CD4-positive, alpha-beta memory T cell (primary cell): ENCODE data around the gene TCF4. TPM values are rescaled to one million over a fixed set of nuclear protein-coding genes. Genes with fewer than 3 reads are reported as not detected.

Experiments used
- CTCF ChIA-PET: fragments of 350-600 bp; sonication (Branson Sonifier 250); formaldehyde crosslinking; loops from one replicate; lab custom pipeline; 2021; ENCODE audit warnings: inconsistent platforms; ENCODE audit not compliant: partially characterized antibody; lab: Charles Lee
- POLR2A ChIA-PET: fragments of 350-600 bp; sonication (Branson Sonifier 250); formaldehyde crosslinking; loops from one replicate; lab custom pipeline; 2021; ENCODE audit not compliant: partially characterized antibody; lab: Charles Lee
- DNase-seq, 5 donors: peaks; one replicate each; pipeline versions ENCODE4 v3.0.0 to v3.0.0-alpha.2; 2020 to 2022; ENCODE audit warnings: mixed read lengths in 1 of 5
- H3K27ac ChIP-seq: one replicate; pipeline ENCODE4 v1.7.0; 2013; ENCODE audit warnings: low read depth, low read length
- H3K27me3 ChIP-seq: 2 replicates; pipeline ENCODE4 v1.7.0; 2013; ENCODE audit warnings: mild to moderate bottlenecking, low read length, moderate library complexity; ENCODE audit not compliant: insufficient read depth
- H3K36me3 ChIP-seq: 2 replicates; pipeline ENCODE4 v1.7.0; 2013; ENCODE audit warnings: mild to moderate bottlenecking, low read length, moderate library complexity; ENCODE audit not compliant: insufficient read depth
- H3K4me1 ChIP-seq: 2 replicates; pipeline ENCODE4 v1.7.0; 2013; ENCODE audit warnings: mild to moderate bottlenecking, low read length, moderate library complexity; ENCODE audit not compliant: insufficient read depth
- H3K4me3 ChIP-seq, 2 donors: one replicate each; pipeline ENCODE4 v1.7.0; 2013; ENCODE audit warnings: low read length in 2 of 2, mild to moderate bottlenecking in 1 of 2
- H3K9me3 ChIP-seq, 2 donors: one replicate each; pipeline ENCODE4 v1.7.0; 2013; ENCODE audit warnings: low read length in 2 of 2, control low read depth in 1 of 2; ENCODE audit not compliant: control insufficient read depth in 1 of 2
- H3K27ac Mint-ChIP-seq, 7 donors: one replicate each; pipeline ENCODE4 v1.8.0; 2020 to 2021; ENCODE audit warnings: mixed read lengths in 7 of 7, mild to moderate bottlenecking in 6 of 7, inconsistent platforms in 3 of 7, moderate library complexity in 3 of 7
- H3K27me3 Mint-ChIP-seq, 2 donors: one replicate each; pipeline ENCODE4 v1.8.0; 2020 to 2021; ENCODE audit warnings: mixed read lengths in 2 of 2
- H3K36me3 Mint-ChIP-seq, 2 donors: one replicate each; pipeline ENCODE4 v1.8.0; 2020 to 2021; ENCODE audit warnings: mixed read lengths in 2 of 2, inconsistent platforms in 1 of 2, mild to moderate bottlenecking in 1 of 2
- H3K4me1 Mint-ChIP-seq, 4 donors: one replicate each; pipeline ENCODE4 v1.8.0; 2020 to 2021; ENCODE audit warnings: mixed read lengths in 4 of 4, mild to moderate bottlenecking in 1 of 4
- H3K4me3 Mint-ChIP-seq, 8 donors: one replicate each; pipeline ENCODE4 v1.8.0; 2020 to 2021; ENCODE audit warnings: mixed read lengths in 8 of 8, mild to moderate bottlenecking in 7 of 8, moderate library complexity in 6 of 8, inconsistent platforms in 3 of 8
- H3K9me3 Mint-ChIP-seq, 8 donors: one replicate each; pipeline ENCODE4 v1.8.0; 2020 to 2021; ENCODE audit warnings: mixed read lengths in 8 of 8, mild to moderate bottlenecking in 5 of 8, inconsistent platforms in 3 of 8, moderate library complexity in 1 of 8
- intact Hi-C: fragments of 100-400 bp; cut with micrococcal nuclease; formaldehyde crosslinking; loops from one replicate; pipeline ENCODE4 v1.15.1; 2023
- polyA plus RNA-seq, 2 donors: library from polyadenylated mRNA; unstranded; fragments of 300-500 nt; fragmentation: Illumina TruSeq; gene quantifications; one replicate each; pipeline ENCODE4 v1.2.3, GENCODE V29; 2021
- total RNA-seq, 2 experiments: library from RNA; stranded (reverse); gene quantifications; one replicate each; pipeline ENCODE4 v1.2.3, GENCODE V29; 2021

Gene TCF4
- total and polyA plus RNA-seq, 4 experiments from 2014 or later: 0.11 to 2.2 (median 0.76) TPM

- Mint-ChIP-seq H3K9me3 (peaks cover 0 to 6% (median under 1%) of the 10 kb centered on the region in 8 donors), H3K4me3 (no peak overlapping the region), H3K27me3 (no peaks in the 10 kb centered on the region), H3K27ac (no peak overlapping the region), H3K36me3 (no peaks in the 10 kb centered on the region), H3K4me1 (no peaks in the 10 kb centered on the region)
- Histone ChIP-seq H3K27me3 (no peaks in the 10 kb centered on the region), H3K4me3 (no peak overlapping the region), H3K4me1 (no peaks in the 10 kb centered on the region), H3K36me3 (no peaks in the 10 kb centered on the region), H3K27ac (no peak overlapping the region), H3K9me3 (no peaks in the 10 kb centered on the region)
- DNase-seq: no peak
- ChIA-PET CTCF (interaction anchor here (0.7 kb wide), 1 partner anchor 9 kb away, joined by 4 read pairs; no protein-coding TSS in a partner anchor), POLR2A (no interaction called here)
- intact Hi-C loops: no loop called here
Observed at GRCh38 chr18:55375930-55376329, 212.1 kb downstream of the TCF4 start.

GRCh38 chr18:55374741-55375140 is 213.3 kb downstream of the TCF4 start:
- POLR2A ChIA-PET: no interaction called here
- Histone ChIP-seq H3K9me3 (no peaks in the 10 kb centered on the region), H3K4me3 (no peak overlapping the region), H3K27me3 (no peaks in the 10 kb centered on the region), H3K36me3 (no peaks in the 10 kb centered on the region), H3K4me1 (no peaks in the 10 kb centered on the region), H3K27ac (no peak overlapping the region)
- Mint-ChIP-seq H3K36me3 (no peaks in the 10 kb centered on the region), H3K4me3 (no peak overlapping the region), H3K27ac (no peak overlapping the region), H3K9me3 (peaks cover 0 to 3% (median under 1%) of the 10 kb centered on the region in 8 donors), H3K27me3 (no peaks in the 10 kb centered on the region), H3K4me1 (no peaks in the 10 kb centered on the region)
- CTCF ChIA-PET: no interaction called here
- DNase-seq: no peak
- intact Hi-C loops: no loop called here

GRCh38 chr18:55372209-55372608 is 215.8 kb downstream of the TCF4 start:
- Histone ChIP-seq H3K9me3 (no peaks in the 10 kb centered on the region), H3K27me3 (no peaks in the 10 kb centered on the region), H3K4me3 (no peak overlapping the region), H3K27ac (no peak overlapping the region), H3K4me1 (no peaks in the 10 kb centered on the region), H3K36me3 (no peaks in the 10 kb centered on the region)
- H3K36me3 Mint-ChIP-seq: no peaks in the 10 kb centered on the region
- ChIA-PET CTCF (no interaction called here), POLR2A (no interaction called here)
- H3K27me3 Mint-ChIP-seq: peaks cover 0 to 2% of the 10 kb centered on the region in 2 donors
- no peak overlapping the region for H3K4me3 Mint-ChIP-seq
- intact Hi-C loops: no loop called here
- no peak for DNase-seq
- no peaks in the 10 kb centered on the region for H3K4me1 Mint-ChIP-seq
- no peak overlapping the region for H3K27ac Mint-ChIP-seq
- peaks cover 0 to 4% (median 0%) of the 10 kb centered on the region in 8 donors for H3K9me3 Mint-ChIP-seq

- Mint-ChIP-seq H3K36me3 (no peaks in the 10 kb centered on the region), H3K4me3 (no peak overlapping the region), H3K4me1 (no peaks in the 10 kb centered on the region), H3K27me3 (peaks cover 0 to 2% of the 10 kb centered on the region in 2 donors), H3K9me3 (peaks cover 0 to 4% (median 0%) of the 10 kb centered on the region in 8 donors), H3K27ac (no peak overlapping the region)
- no peak overlapping the region for H3K4me3 ChIP-seq
- no peaks in the 10 kb centered on the region for H3K9me3 ChIP-seq
- no peaks in the 10 kb centered on the region for H3K4me1 ChIP-seq
- H3K36me3 ChIP-seq: no peaks in the 10 kb centered on the region
- H3K27me3 ChIP-seq: no peaks in the 10 kb centered on the region
- POLR2A ChIA-PET: no interaction called here
- intact Hi-C loops: no loop called here
- no peak for DNase-seq
- CTCF ChIA-PET: no interaction called here
- H3K27ac ChIP-seq: no peak overlapping the region
Observed at GRCh38 chr18:55370936-55371335, 217.1 kb downstream of the TCF4 start.

- Histone ChIP-seq H3K27ac (no peak overlapping the region), H3K9me3 (no peaks in the 10 kb centered on the region), H3K4me3 (no peak overlapping the region), H3K36me3 (no peaks in the 10 kb centered on the region), H3K27me3 (no peaks in the 10 kb centered on the region), H3K4me1 (no peaks in the 10 kb centered on the region)
- Mint-ChIP-seq H3K4me3 (no peak overlapping the region), H3K36me3 (no peaks in the 10 kb centered on the region), H3K9me3 (peaks cover 0 to 4% (median 0%) of the 10 kb centered on the region in 8 donors), H3K4me1 (no peaks in the 10 kb centered on the region), H3K27me3 (peaks cover 0 to 2% of the 10 kb centered on the region in 2 donors), H3K27ac (no peak overlapping the region)
- ChIA-PET POLR2A (no interaction called here), CTCF (no interaction called here)
- intact Hi-C loops: no loop called here
- no peak for DNase-seq
Observed at GRCh38 chr18:55369346-55369745, 218.6 kb downstream of the TCF4 start.

DNA sequence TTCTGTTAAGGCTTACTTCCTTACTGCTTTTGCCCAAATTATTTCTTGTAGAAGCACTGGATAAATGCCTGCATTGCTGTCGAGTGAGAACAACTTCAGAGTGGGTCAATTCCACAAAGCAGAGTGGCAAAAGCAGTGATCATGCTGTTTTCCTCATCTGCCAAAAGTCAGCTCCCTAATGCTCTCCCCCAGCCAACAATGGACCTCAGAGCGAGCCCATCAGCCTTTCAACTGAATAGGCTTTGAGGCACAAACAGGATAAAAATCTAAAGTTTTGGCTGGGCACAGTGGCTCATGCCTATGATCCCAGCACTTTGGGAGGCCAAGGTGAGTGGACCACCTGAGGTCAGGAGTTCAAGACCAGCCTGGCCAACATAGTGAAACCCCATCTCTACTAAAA is 222.7 kb downstream of the TCF4 start:
- CTCF ChIA-PET: no interaction called here
- H3K27ac ChIP-seq: no peak overlapping the region
- H3K4me3 ChIP-seq: no peak overlapping the region
- Mint-ChIP-seq H3K4me3 (no peak overlapping the region), H3K9me3 (peaks cover 0 to 6% (median 0%) of the 10 kb centered on the region in 8 donors), H3K36me3 (no peaks in the 10 kb centered on the region), H3K27me3 (peaks cover 0 to 5% of the 10 kb centered on the region in 2 donors), H3K27ac (no peak overlapping the region), H3K4me1 (no peaks in the 10 kb centered on the region)
- DNase-seq: no peak
- POLR2A ChIA-PET: no interaction called here
- no peaks in the 10 kb centered on the region for H3K4me1 ChIP-seq
- no peaks in the 10 kb centered on the region for H3K9me3 ChIP-seq
- intact Hi-C loops: no loop called here
- H3K27me3 ChIP-seq: no peaks in the 10 kb centered on the region
- H3K36me3 ChIP-seq: no peaks in the 10 kb centered on the region

- no peak overlapping the region for H3K27ac ChIP-seq
- intact Hi-C loops: no loop called here
- peaks cover 0 to 3% of the 10 kb centered on the region in 2 donors for H3K27me3 Mint-ChIP-seq
- H3K4me3 Mint-ChIP-seq: no peak overlapping the region
- CTCF ChIA-PET: no interaction called here
- H3K4me1 Mint-ChIP-seq: no peaks in the 10 kb centered on the region
- POLR2A ChIA-PET: no interaction called here
- H3K36me3 Mint-ChIP-seq: no peaks in the 10 kb centered on the region
- no peak overlapping the region for H3K27ac Mint-ChIP-seq
- H3K4me1 ChIP-seq: no peaks in the 10 kb centered on the region
- H3K4me3 ChIP-seq: no peak overlapping the region
- H3K9me3 Mint-ChIP-seq: peaks cover 0 to 4% (median 0%) of the 10 kb centered on the region in 8 donors
- no peak for DNase-seq
- no peaks in the 10 kb centered on the region for H3K36me3 ChIP-seq
- H3K27me3 ChIP-seq: no peaks in the 10 kb centered on the region
- no peaks in the 10 kb centered on the region for H3K9me3 ChIP-seq
Observed at GRCh38 chr18:55362303-55362702, 225.7 kb downstream of the TCF4 start.
